Activated CD8-positive, alpha-beta T cell treated with anti-CD3 and anti-CD28 coated beads, Interleukin-2, amount 10 ng/mL, durations not matched to agents 7 days and 5 days (primary cell): ENCODE results near the gene NDUFA13. TPM values are rescaled to one million over a fixed set of nuclear protein-coding genes. Genes with fewer than 3 reads are reported as not detected.

Experiments
- ATAC-seq: fragments of 150-1000 bp; cut with Tn5 transposase; one replicate; pipeline ENCODE4 v1.10.0; 2021; ENCODE audit warnings: moderate library complexity
- CTCF ChIA-PET: fragments of 350-600 bp; sonication (Branson Sonifier 250); formaldehyde crosslinking; loops from one replicate; lab custom pipeline; 2021; ENCODE audit warnings: antibody characterized with exemption; lab: Charles Lee
- POLR2A ChIA-PET: fragments of 350-600 bp; sonication (Branson Sonifier 250); formaldehyde crosslinking; loops from one replicate; lab custom pipeline; 2021; ENCODE audit warnings: antibody characterized with exemption; lab: Charles Lee
- DNase-seq: peaks from one replicate; pipeline ENCODE4 v3.0.0-alpha.2; 2020
- H3K27ac Mint-ChIP-seq: one replicate; pipeline ENCODE4 v1.8.0; 2021; ENCODE audit warnings: mild to moderate bottlenecking, mixed read lengths
- H3K27me3 Mint-ChIP-seq: one replicate; pipeline ENCODE4 v1.8.0; 2021; ENCODE audit warnings: low read depth, mixed read lengths
- H3K36me3 Mint-ChIP-seq: one replicate; pipeline ENCODE4 v1.8.0; 2021; ENCODE audit warnings: low read depth, mixed read lengths
- H3K4me1 Mint-ChIP-seq: one replicate; pipeline ENCODE4 v1.8.0; 2021; ENCODE audit warnings: low read depth, mixed read lengths
- H3K4me3 Mint-ChIP-seq: one replicate; pipeline ENCODE4 v1.8.0; 2021; ENCODE audit warnings: mild to moderate bottlenecking, mixed read lengths
- H3K9me3 Mint-ChIP-seq: one replicate; pipeline ENCODE4 v1.8.0; 2022; ENCODE audit warnings: mixed read lengths; ENCODE audit not compliant: insufficient read depth
- total RNA-seq, 2 experiments: library from RNA; stranded (reverse); gene quantifications; one replicate each; pipeline ENCODE4 v1.2.3, GENCODE V29; 2021

Gene NDUFA13
- total RNA-seq, 2 experiments from 2014 or later: 388 to 413 TPM

- Mint-ChIP-seq H3K9me3 (no peaks in the 10 kb centered on the region), H3K4me1 (peaks cover 18% of the 10 kb centered on the region), H3K27me3 (no peaks in the 10 kb centered on the region), H3K36me3 (peaks cover 28% of the 10 kb centered on the region), H3K27ac (peak overlapping the region; percentile 19), H3K4me3 (no peak overlapping the region)
- DNase-seq (no peak), ATAC-seq (no peak)
- POLR2A ChIA-PET: no interaction called here
- CTCF ChIA-PET: interaction anchor here (0.9 to 2.4 kb wide), 5 partner anchors 14 to 428 kb away, joined by 3 to 8 read pairs (median 4); partner anchors contain the start of genes GMIP and NDUFA13
These were observed 14.4 kb downstream of the NDUFA13 start for GRCh38 chr19:19530423-19530804.

GRCh38 chr19:19530889-19531288 lies 14.9 kb downstream of the NDUFA13 start:
- Mint-ChIP-seq H3K36me3 (peaks cover 28% of the 10 kb centered on the region), H3K9me3 (no peaks in the 10 kb centered on the region), H3K27me3 (no peaks in the 10 kb centered on the region), H3K4me1 (peaks cover 18% of the 10 kb centered on the region), H3K4me3 (no peak overlapping the region), H3K27ac (peak overlapping the region; percentile 19)
- DNase-seq: no peak
- no peak for ATAC-seq
- CTCF ChIA-PET: interaction anchor here (0.9 to 2.6 kb wide), 11 partner anchors 10 to 430 kb away, joined by 3 to 29 read pairs (median 6); partner anchors contain the start of genes GMIP and NDUFA13
- POLR2A ChIA-PET: interaction anchor here (1.0 to 1.2 kb wide), 2 partner anchors 39 to 132 kb away, joined by 3 to 4 read pairs; partner anchors contain the start of gene ATP13A1

GRCh38 chr19:19531951-19532805 lies 16.2 kb downstream of the NDUFA13 start:
- peaks cover 3% of the 10 kb centered on the region for H3K27me3 Mint-ChIP-seq
- DNase-seq (peak; percentile 88), ATAC-seq (peak; percentile 87)
- no peak overlapping the region for H3K4me3 Mint-ChIP-seq
- ChIA-PET CTCF (interaction anchor here (0.6 to 2.7 kb wide), 49 partner anchors 9 to 521 kb away, joined by 3 to 29 read pairs (median 5); partner anchors contain the start of genes ATP13A1, GMIP, LPAR2 and NDUFA13), POLR2A (interaction anchor here (0.6 to 2.0 kb wide), 7 partner anchors 11 to 137 kb away, joined by 3 to 14 read pairs (median 4); partner anchors contain the start of genes ATP13A1, GMIP and ZNF101)
- H3K27ac Mint-ChIP-seq: no peak overlapping the region
- H3K4me1 Mint-ChIP-seq: peaks cover 10% of the 10 kb centered on the region
- peaks cover 21% of the 10 kb centered on the region for H3K36me3 Mint-ChIP-seq
- H3K9me3 Mint-ChIP-seq: no peaks in the 10 kb centered on the region

- CTCF ChIA-PET: interaction anchor here (0.6 to 2.7 kb wide), 43 partner anchors 8 to 426 kb away, joined by 3 to 29 read pairs (median 5); partner anchors contain the start of genes ATP13A1, GMIP, LPAR2 and NDUFA13
- H3K27me3 Mint-ChIP-seq: peaks cover 3% of the 10 kb centered on the region
- no peak for ATAC-seq
These were observed 17.0 kb downstream of the NDUFA13 start for GRCh38 chr19:19532806-19533701.

GRCh38 chr19:19533841-19534240 lies 17.8 kb downstream of the NDUFA13 start:
- Mint-ChIP-seq H3K27ac (no peak overlapping the region), H3K4me3 (no peak overlapping the region), H3K4me1 (peaks cover 16% of the 10 kb centered on the region), H3K9me3 (no peaks in the 10 kb centered on the region), H3K36me3 (peaks cover 15% of the 10 kb centered on the region), H3K27me3 (peaks cover 8% of the 10 kb centered on the region)
- ChIA-PET POLR2A (no interaction called here), CTCF (interaction anchor here (2.7 kb wide), 1 partner anchor 18 kb away, joined by 18 read pairs; no protein-coding TSS in a partner anchor)
- ATAC-seq: no peak
- DNase-seq: no peak

More at GRCh38 chr19:19532806-19533701, 17.0 kb downstream of the NDUFA13 start:
- Mint-ChIP-seq H3K27ac (no peak overlapping the region), H3K4me3 (no peak overlapping the region), H3K36me3 (peaks cover 19% of the 10 kb centered on the region), H3K4me1 (peaks cover 13% of the 10 kb centered on the region), H3K9me3 (no peaks in the 10 kb centered on the region)
- no peak for DNase-seq
- POLR2A ChIA-PET: interaction anchor here (0.7 to 2.0 kb wide), 4 partner anchors 10 to 168 kb away, joined by 3 to 14 read pairs (median 4); partner anchors contain the start of genes GMIP and ZNF101

GRCh38 chr19:19534556-19535265 lies 18.7 kb downstream of the NDUFA13 start:
- Mint-ChIP-seq H3K4me1 (peaks cover 18% of the 10 kb centered on the region), H3K4me3 (no peak overlapping the region), H3K27me3 (peaks cover 10% of the 10 kb centered on the region), H3K36me3 (peaks cover 11% of the 10 kb centered on the region), H3K27ac (no peak overlapping the region), H3K9me3 (no peaks in the 10 kb centered on the region)
- DNase-seq (no peak), ATAC-seq (no peak)
- ChIA-PET POLR2A (interaction anchor here (0.9 to 2.2 kb wide), 2 partner anchors 19 to 71 kb away, joined by 3 to 8 read pairs; partner anchors contain the start of genes NDUFA13 and TSSK6), CTCF (interaction anchor here (1.4 kb wide), 1 partner anchor 109 kb away, joined by 6 read pairs; the partner anchor contains the start of gene GMIP)

GRCh38 chr19:19535311-19536191 lies 19.5 kb downstream of the NDUFA13 start:
- POLR2A ChIA-PET: interaction anchor here (0.9 to 2.2 kb wide), 2 partner anchors 19 to 70 kb away, joined by 3 to 8 read pairs; partner anchors contain the start of genes NDUFA13 and TSSK6
- CTCF ChIA-PET: interaction anchor here (1.4 kb wide), 1 partner anchor 108 kb away, joined by 6 read pairs; the partner anchor contains the start of gene GMIP

GRCh38 chr19:19537075-19538048 lies 21.3 kb downstream of the NDUFA13 start:
- Mint-ChIP-seq H3K27me3 (peaks cover 13% of the 10 kb centered on the region), H3K4me1 (peaks cover 31% of the 10 kb centered on the region), H3K27ac (no peak overlapping the region), H3K4me3 (no peak overlapping the region), H3K9me3 (no peaks in the 10 kb centered on the region), H3K36me3 (no peaks in the 10 kb centered on the region)
- POLR2A ChIA-PET: no interaction called here
- DNase-seq (no peak), ATAC-seq (no peak)
- CTCF ChIA-PET: interaction anchor here (1.4 to 1.6 kb wide), 2 partner anchors 9 to 17 kb away, joined by 3 read pairs; no protein-coding TSS in a partner anchor

More at GRCh38 chr19:19535311-19536191, 19.5 kb downstream of the NDUFA13 start:
- no peak for ATAC-seq
- Mint-ChIP-seq H3K4me3 (no peak overlapping the region), H3K27ac (no peak overlapping the region), H3K27me3 (peaks cover 11% of the 10 kb centered on the region), H3K9me3 (no peaks in the 10 kb centered on the region), H3K4me1 (peaks cover 20% of the 10 kb centered on the region), H3K36me3 (peaks cover 9% of the 10 kb centered on the region)
- no peak for DNase-seq
